Muscle layer of duodenum (tissue), 2 donors: Measurements from ENCODE around the gene SGIP1.
A peak's percentile ranks its signal among the peaks of the same experiment; 100 is the strongest.

ENCODE experiments used
- H3K27ac ChIP-seq: one replicate; pipeline ENCODE4 v1.7.0; 2013; ENCODE audit warnings: mild to moderate bottlenecking, low read length
- H3K27me3 ChIP-seq: one replicate; pipeline ENCODE4 v1.7.0; 2013; ENCODE audit warnings: low read depth, mild to moderate bottlenecking, control low read depth, low read length
- H3K36me3 ChIP-seq, 2 donors: one replicate each; pipeline ENCODE4 v1.7.0; 2013; ENCODE audit warnings: low read length in 2 of 2, control low read depth in 1 of 2, mild to moderate bottlenecking in 1 of 2; ENCODE audit not compliant: insufficient read depth in 2 of 2, control insufficient read depth in 1 of 2
- H3K4me1 ChIP-seq, 2 donors: one replicate each; pipeline ENCODE4 v1.7.0; 2013; ENCODE audit warnings: low read length in 2 of 2, mild to moderate bottlenecking in 2 of 2, control low read depth in 1 of 2, moderate library complexity in 1 of 2; ENCODE audit not compliant: insufficient read depth in 2 of 2, control insufficient read depth in 1 of 2
- H3K4me3 ChIP-seq, 2 donors: one replicate each; pipeline ENCODE4 v1.7.0; 2013; ENCODE audit warnings: low read length in 2 of 2, low read depth in 1 of 2, mild to moderate bottlenecking in 1 of 2
- H3K9me3 ChIP-seq, 2 donors: one replicate each; pipeline ENCODE4 v1.7.0; 2013; ENCODE audit warnings: low read length in 2 of 2, control low read depth in 1 of 2, mild to moderate bottlenecking in 1 of 2; ENCODE audit not compliant: control insufficient read depth in 1 of 2
- donor health status: healthy.

The SGIP1 gene

GRCh38 chr1:66540434-66541032 is 6.6 kb downstream of the SGIP1 start:
- Histone ChIP-seq H3K4me3 (no peak overlapping the region), H3K36me3 (no peaks in the 10 kb centered on the region), H3K9me3 (no peaks in the 10 kb centered on the region), H3K4me1 (peaks cover 0 to 19% of the 10 kb centered on the region in 2 donors), H3K27me3 (no peaks in the 10 kb centered on the region), H3K27ac (no peak overlapping the region)

GRCh38 chr1:66542314-66542713 is 8.4 kb downstream of the SGIP1 start:
- Histone ChIP-seq H3K4me1 (peaks cover 0 to 15% of the 10 kb centered on the region in 2 donors), H3K4me3 (no peak overlapping the region), H3K9me3 (no peaks in the 10 kb centered on the region), H3K36me3 (no peaks in the 10 kb centered on the region), H3K27me3 (no peaks in the 10 kb centered on the region), H3K27ac (no peak overlapping the region)

- H3K36me3 ChIP-seq: no peaks in the 10 kb centered on the region
- no peaks in the 10 kb centered on the region for H3K27me3 ChIP-seq
- H3K4me1 ChIP-seq: peaks cover 0 to 18% of the 10 kb centered on the region in 2 donors
- no peak overlapping the region for H3K4me3 ChIP-seq
- H3K9me3 ChIP-seq: no peaks in the 10 kb centered on the region
- peak overlapping the region; percentile 42 for H3K27ac ChIP-seq
Measured at GRCh38 chr1:66542811-66543767, 9.1 kb downstream of the SGIP1 start.

- Histone ChIP-seq H3K27me3 (no peaks in the 10 kb centered on the region), H3K36me3 (no peaks in the 10 kb centered on the region), H3K4me3 (no peak overlapping the region), H3K27ac (no peak overlapping the region), H3K9me3 (no peaks in the 10 kb centered on the region), H3K4me1 (peaks cover 0 to 18% of the 10 kb centered on the region in 2 donors)
Measured at GRCh38 chr1:66546047-66546810, 12.3 kb downstream of the SGIP1 start.

- Histone ChIP-seq H3K27ac (no peak overlapping the region), H3K4me3 (no peak overlapping the region), H3K4me1 (peaks cover 0 to 21% of the 10 kb centered on the region in 2 donors), H3K9me3 (no peaks in the 10 kb centered on the region), H3K27me3 (no peaks in the 10 kb centered on the region), H3K36me3 (no peaks in the 10 kb centered on the region)
Measured at GRCh38 chr1:66549017-66549416, 15.1 kb downstream of the SGIP1 start.

- H3K4me1 ChIP-seq: peaks cover 0 to 16% of the 10 kb centered on the region in 2 donors
Measured at GRCh38 chr1:66550243-66550642, 16.3 kb downstream of the SGIP1 start.

GRCh38 chr1:66552287-66552686 is 18.3 kb downstream of the SGIP1 start:
- no peak overlapping the region for H3K27ac ChIP-seq
- no peaks in the 10 kb centered on the region for H3K9me3 ChIP-seq
- H3K4me3 ChIP-seq: no peak overlapping the region

More at GRCh38 chr1:66550243-66550642, 16.3 kb downstream of the SGIP1 start:
- H3K9me3 ChIP-seq: no peaks in the 10 kb centered on the region
- no peak overlapping the region for H3K27ac ChIP-seq
- H3K4me3 ChIP-seq: no peak overlapping the region
- no peaks in the 10 kb centered on the region for H3K27me3 ChIP-seq
- no peaks in the 10 kb centered on the region for H3K36me3 ChIP-seq

GRCh38 chr1:66552829-66553228 is 18.9 kb downstream of the SGIP1 start:
- H3K36me3 ChIP-seq: no peaks in the 10 kb centered on the region
- H3K27me3 ChIP-seq: no peaks in the 10 kb centered on the region
- no peak overlapping the region for H3K27ac ChIP-seq
- H3K4me3 ChIP-seq: no peak overlapping the region
- H3K9me3 ChIP-seq: no peaks in the 10 kb centered on the region
- H3K4me1 ChIP-seq: peaks cover 0 to 10% of the 10 kb centered on the region in 2 donors

More at GRCh38 chr1:66552287-66552686, 18.3 kb downstream of the SGIP1 start:
- Histone ChIP-seq H3K36me3 (no peaks in the 10 kb centered on the region), H3K27me3 (no peaks in the 10 kb centered on the region), H3K4me1 (peaks cover 0 to 14% of the 10 kb centered on the region in 2 donors)

GRCh38 chr1:66553846-66554245 is 19.9 kb downstream of the SGIP1 start:
- H3K27me3 ChIP-seq: no peaks in the 10 kb centered on the region
- no peaks in the 10 kb centered on the region for H3K9me3 ChIP-seq
- no peak overlapping the region for H3K4me3 ChIP-seq
- H3K27ac ChIP-seq: no peak overlapping the region
- H3K4me1 ChIP-seq: peaks cover 0 to 10% of the 10 kb centered on the region in 2 donors
- no peaks in the 10 kb centered on the region for H3K36me3 ChIP-seq

- H3K27ac ChIP-seq: no peak overlapping the region
Measured at GRCh38 chr1:66556161-66556611, 22.2 kb downstream of the SGIP1 start.

GRCh38 chr1:66557157-66557556 is 23.2 kb downstream of the SGIP1 start:
- peaks cover 0 to 9% of the 10 kb centered on the region in 2 donors for H3K4me1 ChIP-seq
- H3K9me3 ChIP-seq: no peaks in the 10 kb centered on the region
- no peaks in the 10 kb centered on the region for H3K27me3 ChIP-seq
- no peaks in the 10 kb centered on the region for H3K36me3 ChIP-seq
- no peak overlapping the region for H3K4me3 ChIP-seq
- no peak overlapping the region for H3K27ac ChIP-seq

More at GRCh38 chr1:66556161-66556611, 22.2 kb downstream of the SGIP1 start:
- Histone ChIP-seq H3K4me1 (peaks cover 0 to 10% of the 10 kb centered on the region in 2 donors), H3K4me3 (no peak overlapping the region), H3K27me3 (no peaks in the 10 kb centered on the region), H3K9me3 (no peaks in the 10 kb centered on the region), H3K36me3 (no peaks in the 10 kb centered on the region)
